NT2/D1 (cell line): Measurements from ENCODE around the gene PYHIN1.

Experiments used
- SUZ12 ChIP-seq: IDR thresholded peaks from 2 replicates; pipeline ENCODE4 v1.6.1; 2011; ENCODE audit not compliant: insufficient read length, insufficient read depth; ENCODE audit errors: extremely low read depth
- ZNF274 ChIP-seq: IDR thresholded peaks from 2 replicates; pipeline ENCODE4 v1.6.1; 2011; ENCODE audit warnings: mild to moderate bottlenecking, low read depth, low read length

GRCh38 chr1:159005161-159005560, 73.8 kb downstream of the PYHIN1 start:
- TF ChIP-seq ZNF274 (no peak), SUZ12 (no peak)
